Effector memory CD4-positive, alpha-beta T cell (primary cell): ENCODE data around the gene MAGEB18.

Experiments used
- DNase-seq, 3 donors: peaks; one replicate each; pipeline ENCODE4 v3.0.0-alpha.2; 2020
- H3K27ac ChIP-seq: 2 replicates; pipeline ENCODE4 v1.7.0; 2013; ENCODE audit warnings: mild to moderate bottlenecking, low read length, moderate library complexity; ENCODE audit not compliant: insufficient read depth, poor library complexity, severe bottlenecking
- H3K27me3 ChIP-seq: replicated peaks from 2 replicates; pipeline ENCODE4 v1.7.0; 2013; ENCODE audit warnings: mild to moderate bottlenecking, low read length; ENCODE audit not compliant: insufficient read depth, control insufficient read depth, poor library complexity, severe bottlenecking
- H3K36me3 ChIP-seq: 2 replicates; pipeline ENCODE4 v1.7.0; 2013; ENCODE audit warnings: mild to moderate bottlenecking, low read length, moderate library complexity; ENCODE audit not compliant: control insufficient read depth, insufficient read depth
- H3K4me1 ChIP-seq: 2 replicates; pipeline ENCODE4 v1.7.0; 2013; ENCODE audit warnings: low read length, mild to moderate bottlenecking; ENCODE audit not compliant: control insufficient read depth, insufficient read depth, poor library complexity, severe bottlenecking
- H3K4me3 ChIP-seq: 2 replicates; pipeline ENCODE4 v1.7.0; 2013; ENCODE audit warnings: low read length, low read depth, mild to moderate bottlenecking; ENCODE audit not compliant: insufficient read depth, poor library complexity, severe bottlenecking
- H3K9me3 ChIP-seq: 2 replicates; pipeline ENCODE4 v1.7.0; 2013; ENCODE audit warnings: mild to moderate bottlenecking, low read length, moderate library complexity; ENCODE audit not compliant: control insufficient read depth
- total RNA-seq, 3 donors: gene quantifications; one replicate each; lab custom pipeline; 2026; lab: John Stamatoyannopoulos, UW

MAGEB18 gene
- 0 reads per million in 3 donors for total RNA-seq

DNA sequence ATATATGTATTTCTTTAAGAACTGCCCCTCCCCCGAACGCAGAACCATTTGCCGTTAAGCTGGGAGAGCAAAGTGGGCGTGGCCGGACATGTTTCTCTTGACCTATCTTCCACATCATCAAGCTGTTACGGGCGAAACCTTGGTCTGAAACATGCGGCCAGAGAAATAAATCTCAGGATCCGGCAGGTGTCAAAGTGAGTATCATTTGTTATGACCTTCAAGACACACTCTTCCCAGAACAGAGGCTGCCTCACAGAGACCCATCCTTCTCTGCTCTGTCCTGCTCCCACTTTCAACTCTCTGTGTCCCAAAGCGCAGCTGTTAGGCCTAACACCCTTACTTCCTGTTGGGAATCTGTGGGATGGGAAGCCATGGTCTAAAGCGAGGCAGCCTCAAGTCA is at the start of gene MAGEB18:
TSS of gene MAGEB18 (plus strand) at position 70 of the 400 bp plus-strand sequence. CDS start 643 bp downstream, outside the sequence.
- Histone ChIP-seq H3K27ac (no peak within 1 kb of the TSS), H3K9me3 (no peaks in the 10 kb centered on the region), H3K36me3 (no peaks in the 10 kb centered on the region), H3K4me3 (no peak within 1 kb of the TSS), H3K4me1 (no peaks in the 10 kb centered on the region), H3K27me3 (no peaks in the 10 kb centered on the region)
- no peak for DNase-seq

DNA sequence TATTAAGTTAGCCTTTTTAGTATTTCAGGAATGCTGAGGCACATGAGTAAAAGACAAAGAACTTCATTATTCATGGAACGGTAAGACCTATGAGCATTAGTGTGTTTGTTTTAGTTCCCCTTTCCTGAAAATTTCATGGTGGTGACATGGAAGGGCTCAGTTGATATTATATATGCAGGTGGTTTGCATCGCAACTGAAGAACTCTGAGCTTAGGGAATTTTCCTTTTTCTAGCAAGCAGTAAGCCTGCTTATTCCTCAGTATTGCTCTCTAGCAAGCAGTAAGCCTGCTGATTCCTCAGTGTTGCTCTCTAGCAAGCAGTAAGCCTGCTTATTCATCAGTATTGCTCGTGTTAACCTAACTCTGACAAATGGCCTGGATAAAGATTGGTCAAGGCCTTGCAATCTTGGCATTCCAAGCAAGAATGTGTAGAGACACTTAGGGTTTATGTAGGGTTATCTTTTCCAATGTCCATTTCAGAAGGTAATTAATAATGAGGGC is 37.7 kb upstream of the MAGEB18 start:
- H3K4me3 ChIP-seq, result no peak overlapping the region
- H3K9me3 ChIP-seq, result no peaks in the 10 kb centered on the region
- no peaks in the 10 kb centered on the region for H3K36me3 ChIP-seq
- no peaks in the 10 kb centered on the region for H3K27me3 ChIP-seq
- H3K27ac ChIP-seq, result no peak overlapping the region
- H3K4me1 ChIP-seq, result no peaks in the 10 kb centered on the region
- DNase-seq, result no peak

DNA sequence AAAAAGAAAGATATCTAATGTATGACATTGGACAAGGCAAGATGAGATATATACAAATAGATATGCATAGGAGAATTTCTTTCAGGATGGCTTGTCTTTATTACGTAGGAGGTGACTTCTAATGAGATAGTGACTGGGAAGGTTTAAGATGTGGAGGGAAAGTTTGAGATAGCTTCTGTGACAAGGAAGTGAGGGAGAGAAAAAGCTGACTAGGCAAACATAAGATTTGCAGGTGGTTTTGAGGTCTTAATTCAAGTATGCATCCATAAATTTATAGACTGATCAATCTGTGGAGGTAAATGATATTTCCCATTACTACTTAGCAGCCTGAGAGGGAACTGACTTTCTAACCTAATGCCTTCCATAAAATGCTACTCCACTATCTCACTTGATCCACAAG is 29.0 kb upstream of the MAGEB18 start:
- Histone ChIP-seq H3K9me3 (no peaks in the 10 kb centered on the region), H3K4me3 (no peak overlapping the region), H3K36me3 (no peaks in the 10 kb centered on the region), H3K27ac (no peak overlapping the region), H3K4me1 (no peaks in the 10 kb centered on the region), H3K27me3 (no peaks in the 10 kb centered on the region)
- DNase-seq, result no peak

DNA sequence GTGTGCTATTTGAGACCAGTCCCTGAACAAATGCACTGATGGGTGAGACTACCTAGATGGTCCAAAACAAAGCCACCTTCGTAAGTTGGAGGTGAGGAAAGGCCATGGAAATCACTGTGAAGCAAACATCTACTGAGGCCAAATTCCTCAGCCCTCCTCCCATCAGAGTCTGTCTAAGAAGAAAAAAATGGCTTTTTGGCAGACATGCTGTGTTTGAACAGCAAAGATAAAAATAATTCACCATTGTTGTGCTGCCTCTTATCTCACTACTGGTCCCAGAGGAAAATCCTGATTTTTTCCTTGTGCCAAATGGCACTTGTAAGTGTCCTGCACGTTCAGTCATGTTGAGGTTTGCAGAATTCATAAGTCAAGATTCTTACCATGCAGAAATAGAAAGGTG is 7.9 kb downstream of the MAGEB18 start:
- no peak for DNase-seq
- no peak overlapping the region for H3K27ac ChIP-seq
- H3K9me3 ChIP-seq, result no peaks in the 10 kb centered on the region
- no peaks in the 10 kb centered on the region for H3K27me3 ChIP-seq
- no peaks in the 10 kb centered on the region for H3K36me3 ChIP-seq
- no peak overlapping the region for H3K4me3 ChIP-seq
- H3K4me1 ChIP-seq, result no peaks in the 10 kb centered on the region

DNA sequence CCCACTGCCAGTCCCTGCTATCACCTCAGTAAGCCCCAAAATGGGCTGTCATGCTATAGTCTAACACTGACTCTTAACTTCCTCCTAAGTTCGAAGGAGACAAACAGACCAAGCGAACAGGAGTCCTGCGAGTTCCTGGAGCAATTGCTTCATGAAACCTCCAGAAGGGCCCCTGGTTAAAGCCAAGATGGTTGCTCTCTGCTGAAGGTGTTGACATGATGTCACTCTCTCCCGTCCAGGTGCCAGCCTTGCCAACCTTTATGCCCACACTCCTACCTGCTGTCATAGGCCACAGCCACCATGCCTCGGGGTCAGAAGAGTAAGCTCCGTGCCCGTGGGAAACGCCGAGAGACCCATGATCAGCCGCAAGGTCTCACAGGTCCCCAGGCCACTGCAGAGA is 22.2 kb downstream of the MAGEB18 start, which contains the start of gene MAGEB6B:
TSS of gene MAGEB6B (plus strand) at position 301 of the 400 bp plus-strand sequence. CDS start at position 301, 0 bp downstream.
- Histone ChIP-seq H3K27me3 (no peaks in the 10 kb centered on the region), H3K4me3 (no peak within 1 kb of the TSS), H3K9me3 (no peaks in the 10 kb centered on the region), H3K36me3 (no peaks in the 10 kb centered on the region), H3K27ac (no peak within 1 kb of the TSS), H3K4me1 (no peaks in the 10 kb centered on the region)
- DNase-seq, result no peak
